A673 (cell line): Measurements from ENCODE around the gene SLC1A5. TPM values are rescaled to one million over a fixed set of nuclear protein-coding genes. Genes with fewer than 3 reads are reported as not detected.
"Not testable (repeated sequence)": the region's sequence is repeated elsewhere in the genome, so short reads cannot be mapped to it uniquely, and the experiment has no call there.

Source experiments
- BruUV-seq: library from RNA; stranded (reverse); fragments of 400-500 nt; replicated peaks from 2 replicates; lab custom pipeline; 2021; lab: Mats Ljungman, UMichigan
- CTCF ChIA-PET: fragments of 300-600 bp; sonication (Branson Sonifier 250); formaldehyde crosslinking; loops from one replicate; lab custom pipeline; 2022; ENCODE audit warnings: antibody characterized with exemption; lab: Charles Lee
- POLR2A ChIA-PET: fragments of 300-600 bp; sonication (Branson Sonifier 250); formaldehyde crosslinking; loops from one replicate; lab custom pipeline; 2022; ENCODE audit warnings: antibody characterized with exemption; ENCODE audit not compliant: low non-redundant PET; lab: Charles Lee
- DNase-seq: peaks from one replicate; pipeline ENCODE4 v3.0.0-alpha.2; 2015; ENCODE audit warnings: low spot score
- H3K27ac ChIP-seq: fragments of 200-600 bp; sonication (generic); 2 replicates; pipeline ENCODE4 v1.5.1; 2016; ENCODE audit warnings: mixed run types, low read depth, mild to moderate bottlenecking, mixed read lengths, antibody characterized with exemption, low read length; ENCODE audit not compliant: poor library complexity, severe bottlenecking
- H3K27me3 ChIP-seq: fragments of 200-600 bp; sonication (generic); replicated peaks from 2 replicates; pipeline ENCODE4 v1.6.1; 2017; ENCODE audit warnings: mixed run types, low read depth, mild to moderate bottlenecking, mixed read lengths, antibody characterized with exemption, low read length; ENCODE audit not compliant: insufficient read depth, poor library complexity
- H3K36me3 ChIP-seq: fragments of 200-600 bp; sonication (generic); 2 replicates; pipeline ENCODE4 v1.6.1; 2016; ENCODE audit warnings: mixed run types, mild to moderate bottlenecking, mixed read lengths, antibody characterized with exemption, low read length; ENCODE audit not compliant: insufficient read depth, poor library complexity, severe bottlenecking
- H3K4me1 ChIP-seq: fragments of 200-600 bp; sonication (generic); 2 replicates; pipeline ENCODE4 v1.6.1; 2017; ENCODE audit warnings: mixed run types, mild to moderate bottlenecking, mixed read lengths, antibody characterized with exemption, low read length; ENCODE audit not compliant: insufficient read depth, poor library complexity, severe bottlenecking
- H3K4me3 ChIP-seq: fragments of 200-600 bp; sonication (generic); 2 replicates; pipeline ENCODE4 v1.5.1; 2016; ENCODE audit warnings: low read depth, mixed run types, mild to moderate bottlenecking, mixed read lengths, low read length; ENCODE audit not compliant: poor library complexity, severe bottlenecking
- H3K9me3 ChIP-seq: fragments of 200-600 bp; sonication (generic); 2 replicates; pipeline ENCODE4 v1.6.1; 2016; ENCODE audit warnings: mixed run types, low read depth, mild to moderate bottlenecking, mixed read lengths, antibody characterized with exemption, low read length; ENCODE audit not compliant: poor library complexity, severe bottlenecking
- CTCF ChIP-seq: fragments of 300-800, 200-600 bp; sonication (generic); conservative IDR thresholded peaks from 2 replicates; pipeline ENCODE4 v1.5.1; 2017; ENCODE audit warnings: low read depth, mild to moderate bottlenecking, antibody characterized with exemption, low read length, moderate library complexity, mixed read lengths
- EZH2 ChIP-seq: fragments of 200-600 bp; sonication (generic); IDR thresholded peaks from 2 replicates; pipeline ENCODE4 v1.6.1; 2017; ENCODE audit warnings: borderline replicate concordance, low read depth, mild to moderate bottlenecking, mixed read lengths, antibody characterized with exemption, low read length; ENCODE audit not compliant: poor library complexity, severe bottlenecking
- intact Hi-C: fragments of 100-400 bp; cut with micrococcal nuclease; formaldehyde crosslinking; loops from one replicate; pipeline ENCODE4 v1.10.0; 2022; ENCODE audit not compliant: unreplicated experiment
- total RNA-seq: library from RNA; stranded (reverse); gene quantifications from 2 replicates; pipeline ENCODE4 v1.2.3, GENCODE V29; 2021

The SLC1A5 gene
- total RNA-seq, 1 experiment from 2014 or later = 295 TPM

DNA sequence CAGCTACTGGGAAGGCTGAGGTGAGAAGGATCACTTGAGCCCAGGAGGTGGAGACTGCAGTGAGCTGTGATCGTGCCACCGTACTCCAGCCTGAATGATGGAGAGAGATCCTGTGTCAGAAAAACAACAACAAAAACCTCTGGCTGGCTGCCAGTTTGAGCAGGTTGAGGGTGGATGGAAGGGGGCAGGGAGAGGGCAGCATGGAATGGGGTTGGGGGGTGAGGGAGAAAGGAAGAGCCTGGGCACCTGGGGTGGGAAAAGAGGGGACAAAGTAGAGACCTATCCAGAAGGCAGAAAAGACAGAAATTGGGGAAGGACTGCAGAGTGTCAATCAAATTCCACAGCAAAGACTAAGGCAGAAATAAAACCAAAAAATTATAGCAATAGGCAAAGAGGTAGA lies 4.7 kb downstream of the SLC1A5 start:
- TF ChIP-seq EZH2 (no peak), CTCF (no peak)
- intact Hi-C loops = loop anchor here (10.0 kb wide), 1 partner anchor 331 kb away; the partner anchor contains the start of gene ZC3H4
- BruUV-seq = no TSS peak
- peak overlapping the region; percentile 92 for H3K27ac ChIP-seq
- DNase-seq = no peak
- POLR2A ChIA-PET = no interaction called here
- H3K4me3 ChIP-seq = peak overlapping the region; percentile 99
- CTCF ChIA-PET = no interaction called here
- H3K9me3 ChIP-seq = no peaks in the 10 kb centered on the region
- H3K4me1 ChIP-seq = peaks cover 24% of the 10 kb centered on the region
- no peaks in the 10 kb centered on the region for H3K27me3 ChIP-seq
- peaks cover 65% of the 10 kb centered on the region for H3K36me3 ChIP-seq

- Histone ChIP-seq H3K36me3 (peaks cover 77% of the 10 kb centered on the region), H3K9me3 (no peaks in the 10 kb centered on the region), H3K4me1 (peaks cover 24% of the 10 kb centered on the region), H3K27me3 (no peaks in the 10 kb centered on the region), H3K27ac (peak overlapping the region; percentile 92), H3K4me3 (no peak overlapping the region)
- TF ChIP-seq CTCF (no peak), EZH2 (no peak)
- intact Hi-C loops = loop anchor here (10.0 kb wide), 1 partner anchor 332 kb away; the partner anchor contains the start of gene ZC3H4
- ChIA-PET POLR2A (no interaction called here), CTCF (no interaction called here)
- DNase-seq = no peak
- BruUV-seq = no TSS peak
Observed at GRCh38 chr19:46782355-46783019, 5.9 kb downstream of the SLC1A5 start.

DNA sequence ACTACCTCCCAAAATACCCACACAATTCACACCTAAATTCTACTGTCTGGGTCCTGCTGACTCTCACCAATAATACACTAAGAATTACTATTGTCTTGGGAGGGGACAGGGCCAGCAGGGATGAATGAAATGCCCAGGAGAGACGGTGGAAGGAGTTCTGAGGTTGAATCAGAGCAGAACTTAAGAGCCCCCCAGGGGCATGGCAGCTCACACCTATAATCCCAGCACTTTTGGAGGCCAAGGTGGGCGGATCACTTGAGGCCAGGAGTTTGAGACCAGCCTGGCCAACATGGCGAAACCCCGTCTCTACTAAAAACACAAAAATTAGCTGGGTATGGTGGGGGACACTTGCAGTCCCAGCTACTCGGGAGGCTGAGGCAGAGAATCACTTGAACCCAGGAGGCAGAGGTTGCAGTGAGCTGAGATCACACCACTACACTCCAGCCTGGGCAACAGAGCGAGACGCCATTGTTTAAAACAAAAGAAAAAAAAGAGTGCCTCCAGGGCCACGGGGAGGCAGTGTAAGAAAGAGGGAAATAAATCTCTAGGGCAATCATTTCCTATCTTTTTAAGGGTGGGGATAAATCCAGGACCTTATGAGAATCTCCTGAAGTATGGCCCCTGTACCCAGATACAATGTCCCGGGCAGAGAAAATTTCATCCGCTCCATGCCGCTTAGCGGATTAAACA lies 10.3 kb downstream of the SLC1A5 start:
- POLR2A ChIA-PET, H3K4me1 ChIP-seq, DNase-seq, BruUV-seq, CTCF ChIA-PET, intact Hi-C loops, H3K27ac ChIP-seq, H3K9me3 ChIP-seq, H3K4me3 ChIP-seq, H3K27me3 ChIP-seq: not testable (repeated sequence)
- peaks cover 88% of the 10 kb centered on the region for H3K36me3 ChIP-seq
